ENCODE data around the gene PGP.

GRCh38 chr16:2177101-2177500 lies 37.5 kb downstream of the PGP start:
- no peak for TF ChIP-seq POLR2AphosphoS5 (IDR thresholded peaks at IDR 0.05; ENCODE audit: low read depth, low read length)
- no peak for TF ChIP-seq REST (IDR thresholded peaks at IDR 0.05; ENCODE audit: insufficient read depth in 1 of 2, low read depth in 2 of 2, low read length in 1 of 2)
- TF ChIP-seq, protein P1, sequence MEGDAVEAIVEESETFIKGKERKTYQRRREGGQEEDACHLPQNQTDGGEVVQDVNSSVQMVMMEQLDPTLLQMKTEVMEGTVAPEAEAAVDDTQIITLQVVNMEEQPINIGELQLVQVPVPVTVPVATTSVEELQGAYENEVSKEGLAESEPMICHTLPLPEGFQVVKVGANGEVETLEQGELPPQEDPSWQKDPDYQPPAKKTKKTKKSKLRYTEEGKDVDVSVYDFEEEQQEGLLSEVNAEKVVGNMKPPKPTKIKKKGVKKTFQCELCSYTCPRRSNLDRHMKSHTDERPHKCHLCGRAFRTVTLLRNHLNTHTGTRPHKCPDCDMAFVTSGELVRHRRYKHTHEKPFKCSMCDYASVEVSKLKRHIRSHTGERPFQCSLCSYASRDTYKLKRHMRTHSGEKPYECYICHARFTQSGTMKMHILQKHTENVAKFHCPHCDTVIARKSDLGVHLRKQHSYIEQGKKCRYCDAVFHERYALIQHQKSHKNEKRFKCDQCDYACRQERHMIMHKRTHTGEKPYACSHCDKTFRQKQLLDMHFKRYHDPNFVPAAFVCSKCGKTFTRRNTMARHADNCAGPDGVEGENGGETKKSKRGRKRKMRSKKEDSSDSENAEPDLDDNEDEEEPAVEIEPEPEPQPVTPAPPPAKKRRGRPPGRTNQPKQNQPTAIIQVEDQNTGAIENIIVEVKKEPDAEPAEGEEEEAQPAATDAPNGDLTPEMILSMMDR (IDR thresholded peaks at IDR 0.05): no peak
